Activated CD4-positive, alpha-beta T cell treated with anti-CD3 and anti-CD28 coated beads for 36 hours (primary cell): ENCODE measurements around the gene CCDC8. TPM values are rescaled to one million over a fixed set of nuclear protein-coding genes. Genes with fewer than 3 reads are reported as not detected.

ENCODE experiments used
- ATAC-seq: fragments of 200-7000 bp; cut with Tn5 transposase; one replicate; pipeline ENCODE4 v1.10.0; 2021; ENCODE audit warnings: mild to moderate bottlenecking, moderate library complexity
- CTCF ChIA-PET: fragments of 350-600 bp; sonication (Branson Sonifier 250); formaldehyde crosslinking; loops from one replicate; lab custom pipeline; 2021; ENCODE audit warnings: antibody characterized with exemption; lab: Charles Lee
- POLR2A ChIA-PET: fragments of 350-600 bp; sonication (Branson Sonifier 250); formaldehyde crosslinking; loops from one replicate; lab custom pipeline; 2021; ENCODE audit warnings: antibody characterized with exemption, inconsistent platforms; lab: Charles Lee
- DNase-seq: peaks from one replicate; pipeline ENCODE4 v3.0.0-alpha.2; 2020
- H3K27ac Mint-ChIP-seq: one replicate; pipeline ENCODE4 v1.8.0; 2021; ENCODE audit warnings: mixed read lengths
- H3K27me3 Mint-ChIP-seq: one replicate; pipeline ENCODE4 v1.8.0; 2021; ENCODE audit warnings: mixed read lengths
- H3K36me3 Mint-ChIP-seq: one replicate; pipeline ENCODE4 v1.8.0; 2021; ENCODE audit warnings: low read depth, mixed read lengths
- H3K4me1 Mint-ChIP-seq: one replicate; pipeline ENCODE4 v1.8.0; 2021; ENCODE audit warnings: mixed read lengths
- H3K4me3 Mint-ChIP-seq: one replicate; pipeline ENCODE4 v1.8.0; 2021; ENCODE audit warnings: mild to moderate bottlenecking, moderate library complexity, mixed read lengths
- H3K9me3 Mint-ChIP-seq: one replicate; pipeline ENCODE4 v1.8.0; 2021; ENCODE audit warnings: low read depth, mixed read lengths
- intact Hi-C, 2 experiments: fragments of 100-400 bp; cut with DNase I in 1 of 2; cut with micrococcal nuclease in 1 of 2; formaldehyde crosslinking; loops; one replicate each; pipeline versions ENCODE4 v1.14.2 to v1.15.1; 2022 to 2024; cut with DNase I, micrococcal nuclease
- total RNA-seq, 2 experiments: library from RNA; stranded (reverse); gene quantifications; one replicate each; pipeline ENCODE4 v1.2.3, GENCODE V29; 2021

CCDC8 gene
- total RNA-seq, 2 experiments from 2014 or later: not detected

GRCh38 chr19:46387713-46388130 is 25.6 kb downstream of the CCDC8 start:
- CTCF ChIA-PET: interaction anchor here (0.7 kb wide), 1 partner anchor 839 kb away, joined by 3 read pairs; no protein-coding TSS in a partner anchor
- Mint-ChIP-seq H3K4me1 (no peaks in the 10 kb centered on the region), H3K27me3 (no peaks in the 10 kb centered on the region), H3K36me3 (peaks cover 54% of the 10 kb centered on the region), H3K9me3 (no peaks in the 10 kb centered on the region), H3K27ac (no peak overlapping the region), H3K4me3 (no peak overlapping the region)
- no peak for ATAC-seq
- POLR2A ChIA-PET: interaction anchor here (1.1 kb wide), 1 partner anchor 710 kb away, joined by 6 read pairs; no protein-coding TSS in a partner anchor
- no peak for DNase-seq
- intact Hi-C loops: no loop called here

DNA sequence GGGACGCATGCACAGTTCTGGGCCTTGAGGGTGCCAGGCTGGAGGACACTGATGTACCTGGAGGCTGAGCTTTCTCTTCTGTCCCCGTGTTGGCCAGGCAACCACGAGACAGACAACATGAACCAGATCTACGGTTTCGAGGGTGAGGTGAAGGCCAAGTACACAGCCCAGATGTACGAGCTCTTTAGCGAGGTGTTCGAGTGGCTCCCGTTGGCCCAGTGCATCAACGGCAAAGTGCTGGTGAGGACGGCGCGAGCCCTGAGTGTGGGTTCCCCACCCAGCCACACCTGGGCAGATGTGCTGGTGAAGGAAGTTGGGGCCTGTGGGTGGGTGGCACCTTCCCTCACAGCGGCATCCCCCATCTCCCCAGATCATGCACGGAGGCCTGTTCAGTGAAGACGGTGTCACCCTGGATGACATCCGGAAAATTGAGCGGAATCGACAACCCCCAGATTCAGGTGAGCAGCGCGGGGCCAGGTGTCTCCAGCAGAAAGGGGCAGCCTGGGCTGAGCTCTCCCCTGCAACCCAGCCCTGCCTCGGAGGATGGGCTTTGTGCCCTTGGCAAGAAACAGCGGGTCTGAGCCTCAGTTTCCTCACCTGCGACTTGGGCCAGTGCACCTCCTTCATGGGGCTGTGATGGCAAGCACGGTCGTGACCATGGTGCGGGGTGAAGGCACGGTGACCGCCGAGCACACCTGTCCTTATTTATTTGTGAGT is 26.2 kb downstream of the CCDC8 start:
- no peak for DNase-seq
- ATAC-seq: no peak
- POLR2A ChIA-PET: interaction anchor here (0.9 kb wide), 1 partner anchor 213 kb away, joined by 3 read pairs; no protein-coding TSS in a partner anchor
- CTCF ChIA-PET: interaction anchor here (0.6 to 2.7 kb wide), 3 partner anchors 8 to 838 kb away, joined by 3 to 7 read pairs (median 5); no protein-coding TSS in a partner anchor
- Mint-ChIP-seq H3K27ac (no peak overlapping the region), H3K9me3 (no peaks in the 10 kb centered on the region), H3K36me3 (peaks cover 55% of the 10 kb centered on the region), H3K27me3 (no peaks in the 10 kb centered on the region), H3K4me3 (no peak overlapping the region), H3K4me1 (no peaks in the 10 kb centered on the region)
- intact Hi-C loops: no loop called here

- no peak overlapping the region for H3K4me3 Mint-ChIP-seq
- H3K27ac Mint-ChIP-seq: no peak overlapping the region
- intact Hi-C loops: no loop called here
- H3K9me3 Mint-ChIP-seq: no peaks in the 10 kb centered on the region
- no peaks in the 10 kb centered on the region for H3K27me3 Mint-ChIP-seq
- CTCF ChIA-PET: interaction anchor here (1.0 to 2.7 kb wide), 2 partner anchors 9 to 16 kb away, joined by 3 to 7 read pairs; no protein-coding TSS in a partner anchor
- DNase-seq: no peak
- POLR2A ChIA-PET: interaction anchor here (0.9 kb wide), 1 partner anchor 214 kb away, joined by 3 read pairs; no protein-coding TSS in a partner anchor
- peaks cover 56% of the 10 kb centered on the region for H3K36me3 Mint-ChIP-seq
- H3K4me1 Mint-ChIP-seq: no peaks in the 10 kb centered on the region
- ATAC-seq: no peak
Observed at GRCh38 chr19:46386151-46386550, 27.2 kb downstream of the CCDC8 start.

DNA sequence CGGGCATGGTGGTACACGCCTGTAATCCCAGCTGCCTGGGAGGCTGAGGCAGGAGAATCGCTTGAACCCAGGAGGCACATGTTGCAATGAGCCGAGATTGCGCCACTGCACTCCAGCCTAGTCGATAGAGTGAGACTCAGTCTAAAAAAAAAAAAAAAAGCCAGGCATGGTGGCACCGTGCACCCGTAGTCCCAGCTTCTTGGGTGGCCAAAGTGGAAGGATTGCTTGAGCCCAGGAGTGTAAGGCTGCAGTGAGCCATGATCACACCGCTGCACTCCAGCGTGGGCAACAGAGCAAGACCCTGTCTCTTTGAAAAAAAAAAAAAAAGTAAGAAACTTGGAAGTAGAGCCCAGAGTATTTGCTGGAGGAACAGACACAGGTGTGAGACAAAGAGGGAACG is 27.7 kb downstream of the CCDC8 start:
- H3K27ac Mint-ChIP-seq: no peak overlapping the region
- intact Hi-C loops: no loop called here
- H3K4me1 Mint-ChIP-seq: no peaks in the 10 kb centered on the region
- DNase-seq (no peak), ATAC-seq (no peak)
- CTCF ChIA-PET: interaction anchor here (0.7 to 2.7 kb wide), 3 partner anchors 10 to 103 kb away, joined by 3 to 7 read pairs (median 3); no protein-coding TSS in a partner anchor
- H3K27me3 Mint-ChIP-seq: no peaks in the 10 kb centered on the region
- H3K36me3 Mint-ChIP-seq: peaks cover 60% of the 10 kb centered on the region
- POLR2A ChIA-PET: no interaction called here
- H3K4me3 Mint-ChIP-seq: no peak overlapping the region
- no peaks in the 10 kb centered on the region for H3K9me3 Mint-ChIP-seq

GRCh38 chr19:46384396-46384795 is 29.0 kb downstream of the CCDC8 start:
- H3K4me3 Mint-ChIP-seq: no peak overlapping the region
- intact Hi-C loops: no loop called here
- POLR2A ChIA-PET: interaction anchor here (0.8 kb wide), 1 partner anchor 15 kb away, joined by 3 read pairs; no protein-coding TSS in a partner anchor
- DNase-seq (no peak), ATAC-seq (no peak)
- H3K9me3 Mint-ChIP-seq: no peaks in the 10 kb centered on the region
- H3K27ac Mint-ChIP-seq: no peak overlapping the region
- no peaks in the 10 kb centered on the region for H3K27me3 Mint-ChIP-seq
- CTCF ChIA-PET: interaction anchor here (2.7 kb wide), 1 partner anchor 11 kb away, joined by 7 read pairs; no protein-coding TSS in a partner anchor
- peaks cover 61% of the 10 kb centered on the region for H3K36me3 Mint-ChIP-seq
- no peaks in the 10 kb centered on the region for H3K4me1 Mint-ChIP-seq

DNA sequence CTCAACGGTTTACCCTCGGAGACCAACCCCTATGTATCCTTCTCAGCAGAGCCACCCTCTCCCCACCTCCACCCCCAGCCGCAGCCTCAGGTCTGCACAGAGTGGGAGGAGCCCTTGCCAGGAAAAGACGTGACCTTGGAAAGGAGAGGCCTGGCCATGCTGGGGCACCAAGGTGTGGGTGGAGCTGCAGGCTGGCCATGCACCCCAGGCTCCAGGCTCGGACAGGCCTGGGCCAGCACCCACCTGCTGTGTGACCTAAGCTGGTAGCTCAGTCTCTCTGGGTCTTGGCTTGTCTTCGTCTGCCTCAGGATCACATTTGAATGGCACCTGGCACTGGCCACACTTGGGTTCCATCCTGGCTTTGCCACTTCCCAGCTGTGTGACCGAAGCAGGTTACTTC is 29.5 kb downstream of the CCDC8 start:
- POLR2A ChIA-PET: no interaction called here
- Mint-ChIP-seq H3K4me3 (no peak overlapping the region), H3K4me1 (no peaks in the 10 kb centered on the region), H3K9me3 (no peaks in the 10 kb centered on the region), H3K36me3 (peaks cover 58% of the 10 kb centered on the region), H3K27me3 (no peaks in the 10 kb centered on the region), H3K27ac (no peak overlapping the region)
- intact Hi-C loops: no loop called here
- ATAC-seq (no peak), DNase-seq (no peak)
- CTCF ChIA-PET: interaction anchor here (0.7 kb wide), 2 partner anchors 10 to 16 kb away, joined by 3 read pairs; no protein-coding TSS in a partner anchor

DNA sequence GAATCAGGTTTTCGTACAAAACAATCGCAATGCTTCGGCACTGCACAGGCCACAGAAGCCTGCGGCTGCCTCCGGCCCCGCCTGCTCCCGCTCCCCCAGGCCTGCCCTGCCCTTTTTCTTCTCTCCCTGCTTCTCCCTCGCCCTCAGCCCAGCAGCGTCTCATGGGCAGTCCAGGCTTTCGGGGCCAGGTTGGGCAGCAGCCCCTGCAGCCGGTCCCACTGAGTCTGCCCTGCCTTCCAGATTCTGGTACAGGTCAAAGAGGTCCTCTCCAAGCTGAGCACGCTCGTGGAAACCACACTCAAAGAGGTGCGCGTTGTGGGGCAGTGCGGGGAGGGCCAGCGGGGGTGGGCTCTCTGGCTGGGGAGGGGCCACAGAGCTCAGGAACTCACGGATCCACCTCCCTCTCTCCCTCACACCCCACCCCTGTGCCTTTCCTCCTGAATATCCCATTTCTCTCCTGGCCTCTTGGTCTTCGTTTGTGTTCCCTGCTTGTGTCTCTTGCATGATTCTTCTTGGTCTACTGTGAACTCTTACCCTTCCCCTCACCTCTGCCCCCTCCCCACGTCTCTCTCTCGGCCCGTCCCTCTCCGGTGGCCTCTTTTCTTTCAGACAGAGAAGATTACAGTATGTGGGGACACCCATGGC is 30.1 kb downstream of the CCDC8 start:
- no peaks in the 10 kb centered on the region for H3K27me3 Mint-ChIP-seq
- ChIA-PET POLR2A (no interaction called here), CTCF (interaction anchor here (0.7 to 1.4 kb wide), 3 partner anchors 9 to 16 kb away, joined by 3 read pairs; no protein-coding TSS in a partner anchor)
- DNase-seq (no peak), ATAC-seq (no peak)
- H3K4me1 Mint-ChIP-seq: no peaks in the 10 kb centered on the region
- peaks cover 56% of the 10 kb centered on the region for H3K36me3 Mint-ChIP-seq
- intact Hi-C loops: no loop called here
- H3K27ac Mint-ChIP-seq: no peak overlapping the region
- H3K4me3 Mint-ChIP-seq: no peak overlapping the region
- H3K9me3 Mint-ChIP-seq: no peaks in the 10 kb centered on the region

DNA sequence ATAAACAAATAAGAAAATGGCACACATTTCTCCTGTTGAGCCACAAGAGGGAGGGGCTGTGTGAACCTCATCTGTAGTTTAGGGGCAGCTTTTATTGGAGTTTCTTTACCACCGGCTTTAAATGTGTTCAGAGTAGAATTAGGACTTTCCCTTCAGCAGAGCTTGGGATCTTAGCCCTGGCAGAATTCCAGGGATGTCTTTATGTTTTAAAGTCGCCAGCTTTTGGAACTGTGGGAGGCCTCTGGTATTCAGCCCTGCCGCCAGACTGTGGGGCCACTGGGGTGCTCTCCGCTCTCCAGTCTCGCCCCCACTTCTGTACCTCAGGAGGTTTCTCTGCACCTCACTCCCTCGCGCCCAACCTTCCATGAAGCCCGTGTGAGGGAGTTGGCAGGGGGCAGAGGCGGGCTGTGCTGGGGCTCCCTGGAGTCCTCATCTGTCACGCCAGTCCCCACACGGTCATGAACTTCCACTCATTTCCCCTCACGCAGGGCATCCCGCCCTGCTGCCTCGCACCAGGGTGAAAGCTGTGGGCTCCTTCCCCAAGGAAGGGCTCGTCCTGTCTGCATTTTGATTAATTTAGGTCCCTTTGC is 31.5 kb downstream of the CCDC8 start:
- ATAC-seq (no peak), DNase-seq (no peak)
- peaks cover 59% of the 10 kb centered on the region for H3K36me3 Mint-ChIP-seq
- H3K9me3 Mint-ChIP-seq: no peaks in the 10 kb centered on the region
- H3K27me3 Mint-ChIP-seq: no peaks in the 10 kb centered on the region
- no peak overlapping the region for H3K4me3 Mint-ChIP-seq
- ChIA-PET POLR2A (no interaction called here), CTCF (interaction anchor here (1.0 to 1.4 kb wide), 4 partner anchors 13 to 583 kb away, joined by 3 to 8 read pairs (median 4); no protein-coding TSS in a partner anchor)
- intact Hi-C loops: no loop called here
- H3K27ac Mint-ChIP-seq: no peak overlapping the region
- no peaks in the 10 kb centered on the region for H3K4me1 Mint-ChIP-seq

DNA sequence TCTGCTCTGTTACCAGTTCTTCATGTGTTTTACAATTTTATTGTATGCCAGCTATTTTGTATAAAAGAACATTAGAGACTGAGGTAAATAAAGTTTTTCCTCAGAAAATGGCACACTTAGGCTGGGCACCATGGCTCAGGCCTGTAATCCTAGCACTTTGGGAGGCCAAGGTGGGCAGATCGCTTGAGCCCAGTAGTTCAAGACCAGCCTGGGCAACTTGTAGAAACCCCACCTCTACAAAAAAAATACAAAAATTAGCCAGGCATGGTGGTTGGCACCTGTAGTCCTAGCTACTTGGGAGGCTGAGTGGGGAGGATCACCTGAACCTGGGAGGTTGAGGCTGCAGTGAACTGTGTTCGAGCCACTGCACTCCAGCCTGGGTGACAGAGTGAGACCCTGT is 32.0 kb downstream of the CCDC8 start:
- H3K9me3 Mint-ChIP-seq: no peaks in the 10 kb centered on the region
- intact Hi-C loops: no loop called here
- DNase-seq (no peak), ATAC-seq (no peak)
- H3K4me3 Mint-ChIP-seq: no peak overlapping the region
- no peak overlapping the region for H3K27ac Mint-ChIP-seq
- H3K36me3 Mint-ChIP-seq: peaks cover 62% of the 10 kb centered on the region
- ChIA-PET CTCF (interaction anchor here (1.0 to 1.4 kb wide), 3 partner anchors 14 to 582 kb away, joined by 3 to 8 read pairs (median 4); no protein-coding TSS in a partner anchor), POLR2A (no interaction called here)
- H3K4me1 Mint-ChIP-seq: no peaks in the 10 kb centered on the region
- H3K27me3 Mint-ChIP-seq: no peaks in the 10 kb centered on the region

GRCh38 chr19:46380690-46381089 is 32.7 kb downstream of the CCDC8 start:
- intact Hi-C loops: no loop called here
- DNase-seq (no peak), ATAC-seq (no peak)
- Mint-ChIP-seq H3K36me3 (peaks cover 64% of the 10 kb centered on the region), H3K4me3 (no peak overlapping the region), H3K27ac (no peak overlapping the region), H3K4me1 (no peaks in the 10 kb centered on the region), H3K27me3 (no peaks in the 10 kb centered on the region), H3K9me3 (no peaks in the 10 kb centered on the region)
- POLR2A ChIA-PET: no interaction called here
- CTCF ChIA-PET: interaction anchor here (1.4 kb wide), 1 partner anchor 15 kb away, joined by 8 read pairs; no protein-coding TSS in a partner anchor

DNA sequence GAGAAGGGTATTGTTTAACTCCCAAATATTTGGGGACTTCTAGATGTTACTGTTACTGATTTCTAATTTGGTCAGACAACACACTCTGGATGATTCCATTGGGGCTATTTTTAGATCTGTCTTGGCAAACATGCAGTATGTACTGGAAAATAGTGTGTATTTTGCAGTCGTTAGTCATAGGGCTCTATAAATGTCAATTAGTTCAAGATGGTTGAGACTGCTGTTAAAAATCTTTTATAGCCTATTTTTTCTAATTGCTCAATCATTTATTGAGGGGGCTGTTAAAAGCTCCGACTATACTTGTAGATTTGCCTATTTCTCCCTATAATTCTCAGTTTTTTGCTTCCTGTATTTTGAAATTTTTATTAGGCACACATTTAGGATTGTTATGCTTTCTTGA is 35.1 kb downstream of the CCDC8 start:
- POLR2A ChIA-PET: no interaction called here
- Mint-ChIP-seq H3K27ac (no peak overlapping the region), H3K9me3 (no peaks in the 10 kb centered on the region), H3K4me1 (no peaks in the 10 kb centered on the region), H3K4me3 (no peak overlapping the region), H3K36me3 (peaks cover 56% of the 10 kb centered on the region), H3K27me3 (no peaks in the 10 kb centered on the region)
- intact Hi-C loops: no loop called here
- DNase-seq (no peak), ATAC-seq (no peak)
- CTCF ChIA-PET: interaction anchor here (0.9 to 1.1 kb wide), 3 partner anchors 17 to 561 kb away, joined by 3 to 7 read pairs (median 4); no protein-coding TSS in a partner anchor
